ENCODE results near the gene MIEF1.
A peak's percentile ranks its signal among the peaks of the same experiment; 100 is the strongest.

The MIEF1 gene

DNA sequence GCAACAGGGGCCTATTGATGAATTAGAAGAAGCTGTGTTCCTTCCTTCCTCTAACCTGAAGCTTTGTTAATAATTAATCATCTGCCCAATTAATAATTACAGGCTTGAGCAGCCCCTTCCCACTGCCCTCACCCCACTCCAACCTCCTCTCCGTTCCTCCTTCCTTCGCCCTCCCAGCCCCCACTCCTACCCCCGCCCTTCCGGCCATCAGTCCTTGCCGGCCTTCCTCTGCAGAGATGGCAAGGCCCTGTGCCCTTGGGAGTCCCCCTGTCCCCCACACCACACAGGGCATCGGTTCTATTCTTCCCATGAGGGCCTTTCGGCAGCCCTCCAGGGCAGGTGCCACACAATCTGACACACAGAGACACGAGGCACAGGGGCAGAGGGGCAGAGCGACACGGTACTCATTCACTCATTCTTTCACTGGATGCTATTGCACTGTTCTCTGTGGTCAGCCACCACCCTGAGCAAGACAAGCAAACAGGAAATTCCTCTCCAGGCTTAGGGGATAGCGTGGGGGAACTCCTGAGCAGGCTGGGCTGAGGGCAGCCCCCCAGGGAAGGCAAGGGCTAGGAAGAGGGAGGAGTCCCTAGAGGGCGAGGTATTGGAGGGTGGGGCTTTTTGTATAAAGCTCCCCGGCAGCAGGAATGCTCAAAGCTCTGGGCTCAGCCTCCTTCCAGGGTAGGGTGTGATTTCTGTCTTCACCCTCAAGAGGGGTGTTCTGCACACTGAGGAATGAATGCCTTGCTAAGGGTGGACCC, 30.5 kb upstream of the MIEF1 start:
- DNase-seq: peak; percentile 73 to 84

DNA sequence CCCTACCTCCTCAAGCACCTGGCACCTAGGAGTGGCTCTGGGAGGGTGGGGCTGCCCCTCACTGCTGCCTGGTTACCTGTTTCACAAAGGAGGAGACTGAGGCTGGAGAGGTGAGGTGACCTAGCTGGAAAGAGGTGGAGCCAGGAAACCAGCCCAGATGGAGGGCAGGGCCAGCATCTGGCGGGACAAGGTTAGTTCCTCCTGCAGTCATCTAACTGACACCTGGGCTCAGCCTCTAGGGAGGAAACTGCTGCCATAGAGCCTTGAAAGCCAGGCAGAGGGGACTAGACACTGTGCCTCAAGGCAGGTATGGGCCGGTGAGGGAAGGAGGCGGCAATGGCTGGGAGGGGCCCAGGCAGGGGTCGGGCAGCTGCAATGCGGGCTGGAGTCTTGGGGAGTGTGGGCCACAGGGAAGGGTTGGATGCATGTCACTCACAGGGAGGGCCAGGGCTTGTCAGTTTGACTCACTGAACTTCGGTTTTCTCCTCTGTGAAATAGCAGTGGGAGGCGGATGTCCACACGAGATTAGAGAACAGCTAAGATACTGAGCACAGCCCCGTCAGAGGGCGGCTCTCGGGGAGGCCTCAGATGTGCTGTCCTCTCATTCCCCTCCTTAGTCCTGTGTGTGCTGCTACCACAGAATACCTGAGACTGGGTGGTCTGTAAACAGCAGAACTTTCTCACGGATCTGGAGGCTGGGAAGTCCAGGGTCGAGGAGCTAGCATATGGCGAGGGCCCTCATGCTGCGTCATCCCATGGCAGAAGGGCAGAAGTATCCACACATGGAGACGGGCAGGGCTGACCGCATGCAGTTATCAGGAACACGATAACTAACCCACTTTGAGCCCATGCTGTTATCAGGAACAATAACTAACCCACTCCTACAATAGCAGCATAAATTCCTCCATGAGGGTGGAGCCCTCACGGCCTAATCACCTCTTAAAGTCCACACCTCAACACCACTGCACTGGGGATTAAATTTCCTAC, 29.2 kb upstream of the MIEF1 start:
- peak; percentile 36 to 59 for DNase-seq

DNA sequence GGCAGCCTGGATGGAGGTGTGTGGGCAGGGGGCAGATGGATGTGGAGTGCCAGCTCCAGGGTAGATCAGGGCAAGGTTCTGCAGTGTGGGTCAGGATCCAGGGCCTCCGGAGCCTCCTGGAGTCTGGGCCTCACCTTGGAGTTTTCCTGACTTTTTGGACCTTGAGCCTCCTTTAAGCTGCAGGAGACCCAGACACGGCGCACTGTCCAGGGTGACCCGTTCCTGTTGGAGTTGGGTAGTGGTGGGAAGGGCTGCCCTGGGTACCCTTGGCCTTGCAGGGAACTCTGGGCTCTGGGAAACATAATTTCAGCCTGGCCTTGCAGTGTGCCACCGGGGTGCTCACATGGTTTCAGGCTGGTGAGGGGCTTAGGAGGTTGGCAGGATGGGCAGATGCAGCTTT, 28.2 kb upstream of the MIEF1 start:
- DNase-seq: no peak

- DNase-seq: no peak
These were observed 27.6 kb upstream of the MIEF1 start for GRCh38 chr22:39474351-39475111.

DNA sequence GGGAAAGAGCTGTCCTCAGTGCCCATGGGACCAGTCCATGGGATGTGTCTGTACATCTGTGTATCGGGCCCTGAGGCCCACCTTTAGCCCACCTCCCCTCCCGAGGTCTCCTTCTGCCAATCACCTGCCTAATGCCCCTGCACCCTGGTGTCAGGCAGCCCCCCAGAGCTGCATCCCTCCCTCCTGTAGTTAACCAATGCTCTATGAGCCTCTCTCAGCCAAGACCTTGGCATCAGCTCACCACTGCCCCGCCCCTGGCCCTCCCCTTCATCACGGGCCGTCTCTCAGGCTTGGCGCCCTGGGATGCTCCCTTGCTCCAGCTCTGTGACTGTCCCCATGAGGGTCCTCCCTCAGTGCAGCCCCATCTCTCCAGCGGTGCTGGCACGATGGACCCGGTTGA, 26.8 kb upstream of the MIEF1 start:
- DNase-seq: no peak

DNA sequence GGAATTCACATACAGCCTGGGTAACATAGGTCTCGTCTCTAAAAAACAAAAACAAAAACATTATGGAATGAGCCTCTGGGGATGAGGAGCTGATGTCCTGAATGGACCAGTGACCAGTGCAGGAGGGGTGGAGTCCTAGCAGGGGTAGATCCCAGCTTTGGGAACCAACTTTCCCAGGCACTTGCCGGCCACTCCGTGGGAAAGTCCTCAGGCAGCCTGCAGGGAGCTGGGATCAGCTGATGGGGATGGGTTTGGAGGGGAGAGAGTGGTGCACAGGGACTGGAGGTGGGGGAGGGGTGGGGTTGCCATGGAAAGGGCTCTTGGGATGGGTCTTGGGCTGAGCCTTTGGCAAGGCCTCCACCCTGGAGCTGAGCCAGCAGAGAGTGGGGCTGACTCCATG, 26.2 kb upstream of the MIEF1 start:
- DNase-seq: no peak

GRCh38 chr22:39476664-39477063, 25.4 kb upstream of the MIEF1 start:
- no peak for DNase-seq

DNA sequence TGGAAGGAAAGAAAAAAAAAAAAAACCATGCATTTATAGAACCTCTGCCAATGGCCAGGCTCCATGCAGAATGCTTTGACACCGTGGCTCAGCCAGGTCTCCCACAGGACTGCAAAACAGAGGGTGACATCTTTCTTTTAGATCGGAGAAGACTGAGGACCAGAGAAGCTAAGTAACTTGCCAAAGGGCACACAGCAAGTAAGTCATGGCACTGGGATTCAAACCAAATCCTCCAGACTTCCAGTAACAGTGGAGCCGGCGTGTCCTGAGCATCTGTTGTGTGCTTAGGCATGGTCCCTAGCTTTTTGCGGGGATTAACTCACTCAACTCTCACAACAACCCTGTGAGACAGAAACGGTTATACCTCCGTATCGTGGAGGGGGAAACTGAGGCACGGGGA, 24.5 kb upstream of the MIEF1 start:
- no peak for DNase-seq

DNA sequence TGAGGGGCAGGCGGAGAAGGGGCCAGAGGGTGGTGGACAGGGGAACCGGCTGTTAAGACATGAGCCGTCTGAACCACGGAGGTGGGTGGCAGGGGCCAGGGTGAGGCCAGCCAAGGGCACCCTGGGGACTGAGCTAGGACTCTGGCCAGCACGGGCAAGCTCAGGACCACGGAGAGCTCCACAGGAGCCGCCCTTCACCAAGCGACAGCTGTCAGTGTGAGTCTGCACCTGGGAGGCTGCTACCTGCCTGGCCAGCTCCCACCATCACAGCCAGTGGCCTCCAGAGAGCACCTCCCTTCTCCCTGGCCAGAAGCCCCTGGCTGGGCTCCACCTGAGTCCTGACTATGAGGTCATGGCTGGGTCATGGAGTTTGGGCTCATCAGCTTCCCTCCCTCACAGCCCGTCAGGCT, 23.6 kb upstream of the MIEF1 start:
- no peak for DNase-seq

GRCh38 chr22:39479254-39479653, 22.8 kb upstream of the MIEF1 start:
- DNase-seq: no peak

DNA sequence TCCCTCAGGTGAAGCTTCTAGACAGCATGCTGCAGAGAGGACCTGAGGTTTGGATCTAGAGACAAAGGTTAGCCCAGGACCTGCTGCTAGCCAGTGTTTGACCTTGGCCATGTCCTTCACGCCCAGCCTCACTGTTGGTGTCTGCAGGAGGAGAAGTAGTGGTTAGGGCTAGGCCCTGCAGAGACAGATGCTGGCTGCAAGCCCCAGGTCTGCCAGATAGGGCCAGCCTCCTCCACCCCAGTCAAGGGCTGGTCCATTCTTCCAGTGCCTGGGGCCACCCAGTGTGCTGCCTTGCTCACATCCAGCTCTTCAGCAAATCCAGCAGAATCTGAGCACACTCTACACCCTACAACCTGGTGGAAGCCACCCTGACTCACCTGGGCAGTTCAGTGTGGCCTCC, 21.5 kb upstream of the MIEF1 start:
- DNase-seq: no peak

GRCh38 chr22:39481054-39481453, 21.0 kb upstream of the MIEF1 start:
- no peak for DNase-seq

- DNase-seq: no peak
These were observed 20.5 kb upstream of the MIEF1 start for GRCh38 chr22:39481595-39481994.

GRCh38 chr22:39482768-39483167, 19.3 kb upstream of the MIEF1 start:
- no peak for DNase-seq

DNA sequence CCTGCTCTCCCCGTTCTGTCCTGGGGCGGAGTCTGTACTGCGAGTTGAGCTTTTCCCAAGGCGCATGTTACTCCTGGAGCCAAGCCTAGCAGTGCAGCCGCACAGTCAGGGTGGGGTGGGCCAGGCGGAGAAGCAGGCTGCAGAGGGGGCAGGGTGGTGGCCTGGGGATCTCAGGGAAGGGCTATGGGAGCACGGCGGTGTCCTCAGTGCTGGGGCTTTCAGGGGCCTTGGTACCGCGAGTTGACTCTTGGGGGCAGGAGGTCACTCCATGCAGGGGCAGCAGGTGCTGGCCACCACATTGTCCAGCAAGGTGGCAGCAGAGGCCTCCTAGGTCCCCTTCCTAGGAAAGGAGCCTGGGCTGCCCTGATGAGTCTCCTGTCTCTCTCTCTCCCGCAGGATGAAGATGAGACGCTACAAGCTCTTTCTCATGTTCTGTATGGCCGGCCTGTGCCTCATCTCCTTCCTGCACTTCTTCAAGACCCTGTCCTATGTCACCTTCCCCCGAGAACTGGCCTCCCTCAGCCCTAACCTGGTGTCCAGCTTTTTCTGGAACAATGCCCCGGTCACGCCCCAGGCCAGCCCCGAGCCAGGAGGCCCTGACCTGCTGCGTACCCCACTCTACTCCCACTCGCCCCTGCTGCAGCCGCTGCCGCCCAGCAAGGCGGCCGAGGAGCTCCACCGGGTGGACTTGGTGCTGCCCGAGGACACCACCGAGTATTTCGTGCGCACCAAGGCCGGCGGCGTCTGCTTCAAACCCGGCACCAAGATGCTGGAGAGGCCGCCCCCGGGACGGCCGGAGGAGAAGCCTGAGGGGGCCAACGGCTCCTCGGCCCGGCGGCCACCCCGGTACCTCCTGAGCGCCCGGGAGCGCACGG, 14.9 kb upstream of the MIEF1 start:
- no peak for DNase-seq

DNA sequence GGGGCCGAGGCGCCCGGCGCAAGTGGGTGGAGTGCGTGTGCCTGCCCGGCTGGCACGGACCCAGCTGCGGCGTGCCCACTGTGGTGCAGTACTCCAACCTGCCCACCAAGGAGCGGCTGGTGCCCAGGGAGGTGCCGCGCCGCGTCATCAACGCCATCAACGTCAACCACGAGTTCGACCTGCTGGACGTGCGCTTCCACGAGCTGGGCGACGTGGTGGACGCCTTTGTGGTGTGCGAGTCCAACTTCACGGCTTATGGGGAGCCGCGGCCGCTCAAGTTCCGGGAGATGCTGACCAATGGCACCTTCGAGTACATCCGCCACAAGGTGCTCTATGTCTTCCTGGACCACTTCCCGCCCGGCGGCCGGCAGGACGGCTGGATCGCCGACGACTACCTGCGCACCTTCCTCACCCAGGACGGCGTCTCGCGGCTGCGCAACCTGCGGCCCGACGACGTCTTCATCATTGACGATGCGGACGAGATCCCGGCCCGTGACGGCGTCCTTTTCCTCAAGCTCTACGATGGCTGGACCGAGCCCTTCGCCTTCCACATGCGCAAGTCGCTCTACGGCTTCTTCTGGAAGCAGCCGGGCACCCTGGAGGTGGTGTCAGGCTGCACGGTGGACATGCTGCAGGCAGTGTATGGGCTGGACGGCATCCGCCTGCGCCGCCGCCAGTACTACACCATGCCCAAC, 14.1 kb upstream of the MIEF1 start:
- DNase-seq: no peak

GRCh38 chr22:39488563-39489083, 13.5 kb upstream of the MIEF1 start:
- DNase-seq: no peak

DNA sequence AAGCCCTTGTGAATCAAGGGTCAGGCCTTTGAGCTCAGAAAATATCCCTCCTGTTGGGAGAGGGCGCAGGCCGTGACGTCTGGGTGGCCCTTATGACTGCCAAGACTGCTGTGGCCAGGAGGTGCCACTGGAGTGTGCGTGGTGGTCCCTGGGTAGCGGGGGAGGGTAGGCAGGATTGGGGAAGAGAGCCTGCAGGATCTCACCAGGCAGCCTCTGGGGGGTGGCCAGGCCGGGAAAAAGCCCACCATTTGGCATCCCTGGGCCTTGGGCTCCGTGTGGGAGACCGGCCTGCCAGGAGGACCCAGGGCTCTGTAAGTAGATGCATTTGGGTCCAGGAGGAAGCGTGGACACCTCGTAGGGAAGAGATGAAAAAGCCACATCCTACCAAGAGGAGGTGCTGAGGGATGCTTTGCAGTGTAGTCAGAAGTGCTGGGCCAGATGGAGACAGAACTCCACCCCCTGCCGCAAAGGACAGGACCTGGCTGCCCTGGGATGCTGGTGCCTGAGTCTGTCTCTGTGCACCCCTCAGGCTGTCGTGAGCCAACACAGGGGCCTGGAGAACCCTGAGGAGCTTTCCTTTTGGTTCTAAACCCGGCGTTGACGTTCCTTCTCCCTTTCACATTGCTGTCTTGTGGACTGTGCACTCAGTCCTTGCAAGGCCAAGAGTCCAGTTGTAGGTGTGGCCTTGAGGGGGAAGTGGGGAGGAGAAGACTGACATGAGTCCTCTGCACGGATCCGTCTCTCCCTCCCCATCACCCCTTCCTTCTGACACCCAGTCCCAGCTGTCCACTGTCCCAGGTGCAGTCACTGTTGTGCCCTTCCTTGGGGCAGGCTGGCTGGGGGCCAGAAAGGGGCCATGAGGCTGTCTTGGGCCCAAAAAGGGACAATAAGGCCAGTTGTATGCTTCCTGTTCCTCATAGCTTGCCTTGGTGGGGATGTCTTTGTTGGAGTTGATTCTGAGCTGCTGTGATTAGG, 12.7 kb upstream of the MIEF1 start:
- DNase-seq: no peak

- peak; percentile 66 to 76 for DNase-seq
These were observed 11.8 kb upstream of the MIEF1 start for GRCh38 chr22:39490135-39490798.

Measured in inflammatory macrophage treated with lipopolysaccharide for 1 hour (primary cell).